Activated T-helper 9 cell treated with anti-CD3 and anti-CD28 coated beads, Interleukin-2, amount 50 U/mL, for 16 hours (primary cell): Measurements from ENCODE around the gene RBM39.
"Not testable (repeated sequence)": the region's sequence is repeated elsewhere in the genome, so short reads cannot be mapped to it uniquely, and the experiment has no call there.

Experiments
- DNase-seq: peaks from one replicate; pipeline ENCODE4 v3.0.0-alpha.2; 2020; ENCODE audit warnings: low read depth

RBM39 gene

GRCh38 chr20:35750611-35751010 is 8.6 kb upstream of the RBM39 start:
- DNase-seq = no peak

- not testable (repeated sequence) for DNase-seq
These were observed 2.4 kb upstream of the RBM39 start for GRCh38 chr20:35744492-35744841.

GRCh38 chr20:35743693-35744491 is 1.8 kb upstream of the RBM39 start:
- DNase-seq = no peak

GRCh38 chr20:35742741-35743523 is 872 bp upstream of the RBM39 start:
- DNase-seq = no peak

GRCh38 chr20:35739294-35740163 is 2.5 kb downstream of the RBM39 start:
- no peak for DNase-seq

- no peak for DNase-seq
These were observed 3.5 kb downstream of the RBM39 start for GRCh38 chr20:35738410-35739179.

- no peak for DNase-seq
These were observed 4.2 kb downstream of the RBM39 start for GRCh38 chr20:35737865-35738333.

- no peak for DNase-seq
These were observed 6.1 kb downstream of the RBM39 start for GRCh38 chr20:35735826-35736470.

GRCh38 chr20:35734777-35735649 is 7.0 kb downstream of the RBM39 start:
- DNase-seq = no peak

- no peak for DNase-seq
These were observed 7.7 kb downstream of the RBM39 start for GRCh38 chr20:35734374-35734773.

- DNase-seq = no peak
These were observed 9.4 kb downstream of the RBM39 start for GRCh38 chr20:35732644-35732982.

GRCh38 chr20:35731862-35732643 is 10.0 kb downstream of the RBM39 start:
- DNase-seq = no peak

GRCh38 chr20:35731469-35731788 is 10.6 kb downstream of the RBM39 start:
- DNase-seq = no peak

GRCh38 chr20:35730583-35731468 is 11.2 kb downstream of the RBM39 start:
- no peak for DNase-seq

GRCh38 chr20:35729836-35730582 is 12.1 kb downstream of the RBM39 start:
- DNase-seq = no peak

GRCh38 chr20:35729283-35729807 is 12.7 kb downstream of the RBM39 start:
- DNase-seq = no peak
